GM12878 (cell line): ENCODE measurements around the gene ACKR1. TPM values are rescaled to one million over a fixed set of nuclear protein-coding genes. Genes with fewer than 3 reads are reported as not detected.
A peak's percentile ranks its signal among the peaks of the same experiment; 100 is the strongest.

Experiments
- ATAC-seq: fragments of 200-7000 bp; cut with Tn5 transposase; 3 replicates; pipeline ENCODE4 v1.9.1; 2020; ENCODE audit warnings: mild to moderate bottlenecking, moderate library complexity
- BruUV-seq: library from RNA; stranded (reverse); fragments of 400-500 nt; replicated peaks from 2 replicates; lab custom pipeline; 2021; lab: Mats Ljungman, UMichigan
- CTCF ChIA-PET: fragments of 300-600 bp; sonication (Branson Sonifier 250); formaldehyde crosslinking; extraction: SDS; loops from one replicate; lab custom pipeline; 2021; ENCODE audit warnings: inconsistent platforms; lab: Yijun Ruan, JAX
- POLR2A ChIA-PET: fragments of 350-600 bp; formaldehyde crosslinking; extraction: SDS; loops from one replicate; lab custom pipeline; 2021; ENCODE audit warnings: inconsistent platforms; lab: Charles Lee
- RAD21 ChIA-PET: fragments of 300-600 bp; sonication (Branson Sonifier 250); formaldehyde crosslinking; loops from one replicate; lab custom pipeline; 2023; ENCODE audit warnings: antibody characterized with exemption; ENCODE audit not compliant: unreplicated experiment; lab: Charles Lee
- SMC1A ChIA-PET: fragments of 300-600 bp; sonication (Branson Sonifier 250); formaldehyde crosslinking; loops from one replicate; lab custom pipeline; 2023; ENCODE audit not compliant: unreplicated experiment, uncharacterized antibody; lab: Charles Lee
- DNase-seq: peaks from one replicate; pipeline ENCODE4 v3.0.0-alpha.2; 2011; ENCODE audit warnings: low read depth, low spot score
- FAIRE-seq: peaks from 3 replicates; lab custom pipeline; 2011; peaks lifted over from hg19 to GRCh38; lab: Jason Lieb, UNC
- H2AFZ ChIP-seq: 2 replicates; pipeline ENCODE4 v1.6.0; 2011; ENCODE audit warnings: low read depth, low read length, control low read depth; ENCODE audit not compliant: control insufficient read depth
- H3K27ac ChIP-seq: 2 replicates; pipeline ENCODE4 v1.5.1; 2011; ENCODE audit warnings: control low read depth; ENCODE audit not compliant: control insufficient read depth, insufficient read depth
- H3K27me3 ChIP-seq, 2 experiments: replicated peaks in 1 of 2; 2 replicates each; pipeline versions ENCODE4 v1.6.0 to v1.6.1; 2011; ENCODE audit warnings: low read length in 1 of 2; ENCODE audit not compliant: control insufficient read depth in 2 of 2, insufficient read depth in 2 of 2
- H3K36me3 ChIP-seq, 2 experiments: 2 replicates each; pipeline ENCODE4 v1.5.1; 2011; ENCODE audit warnings: low read length in 1 of 2; ENCODE audit not compliant: control insufficient read depth in 2 of 2, insufficient read depth in 2 of 2
- H3K4me1 ChIP-seq: 2 replicates; pipeline ENCODE4 v1.6.1; 2011; ENCODE audit warnings: mild to moderate bottlenecking, low read length, moderate library complexity, mixed read lengths; ENCODE audit not compliant: control insufficient read depth, insufficient read depth
- H3K4me2 ChIP-seq: 2 replicates; pipeline ENCODE4 v1.6.0; 2011; ENCODE audit warnings: control low read depth; ENCODE audit not compliant: control insufficient read depth, insufficient read depth
- H3K4me3 ChIP-seq: fragments of 200-600 bp; sonication (generic); 2 replicates; pipeline ENCODE4 v1.5.1; 2016
- H3K79me2 ChIP-seq: 2 replicates; pipeline ENCODE4 v1.6.0; 2011; ENCODE audit warnings: low read length; ENCODE audit not compliant: control insufficient read depth, insufficient read depth
- H3K9ac ChIP-seq: 2 replicates; pipeline ENCODE4 v1.8.0; 2011; ENCODE audit warnings: low read length, control low read depth, mixed read lengths; ENCODE audit not compliant: control insufficient read depth, insufficient read depth
- H3K9me3 ChIP-seq: replicated peaks from 3 replicates; pipeline ENCODE4 v1.5.1; 2011; ENCODE audit warnings: mild to moderate bottlenecking, low read length; ENCODE audit not compliant: control insufficient read depth, insufficient read depth
- H4K20me1 ChIP-seq: 2 replicates; pipeline ENCODE4 v1.6.0; 2011; ENCODE audit not compliant: control insufficient read depth, insufficient read depth
- ATF3 ChIP-seq: IDR thresholded peaks from 2 replicates; pipeline ENCODE4 v1.6.1; 2011; ENCODE audit warnings: low read depth, mild to moderate bottlenecking, low read length, moderate library complexity, borderline replicate concordance; ENCODE audit errors: extremely low read depth
- EGR1 ChIP-seq, 2 experiments: IDR thresholded peaks; 1 replicate in 1 of 2; 2 replicates in 1 of 2; pipeline ENCODE4 v1.6.1; 2011 to 2012; ENCODE audit warnings: low read depth in 2 of 2, low read length in 2 of 2, borderline replicate concordance in 1 of 2, mild to moderate bottlenecking in 1 of 2, moderate library complexity in 1 of 2
- IRF4 ChIP-seq: IDR thresholded peaks from 2 replicates; pipeline ENCODE4 v1.6.1; 2011; ENCODE audit warnings: low read depth, low read length
- MEF2A ChIP-seq: IDR thresholded peaks from 2 replicates; pipeline ENCODE4 v1.6.1; 2011; ENCODE audit warnings: low read depth, mild to moderate bottlenecking, low read length, moderate library complexity; ENCODE audit not compliant: insufficient read depth
- MXI1 ChIP-seq: fragments of 150-350 bp; IDR thresholded peaks from 2 replicates; pipeline ENCODE4 v1.6.1; 2011; ENCODE audit warnings: low read depth, mild to moderate bottlenecking, inconsistent platforms, low read length, improper control_type of control experiment
- RAD21 ChIP-seq: IDR thresholded peaks from 2 replicates; pipeline ENCODE4 v1.6.1; 2011; ENCODE audit warnings: mild to moderate bottlenecking, low read depth, low read length, moderate library complexity; ENCODE audit not compliant: insufficient read depth
- RUNX3 ChIP-seq: IDR thresholded peaks from 2 replicates; pipeline ENCODE4 v1.6.1; 2012; ENCODE audit warnings: low read length, inconsistent platforms
- SMARCA5 ChIP-seq: fragments of 450-650 bp; IDR thresholded peaks from 2 replicates; pipeline ENCODE4 v1.6.1; 2017; ENCODE audit warnings: mild to moderate bottlenecking
- SMC3 ChIP-seq: IDR thresholded peaks from 2 replicates; pipeline ENCODE4 v1.6.1; 2011; ENCODE audit warnings: low read length, improper control_type of control experiment, borderline replicate concordance
- USF1 ChIP-seq: IDR thresholded peaks from 2 replicates; pipeline ENCODE4 v1.6.1; 2011; ENCODE audit warnings: borderline replicate concordance, low read depth, mild to moderate bottlenecking, moderate library complexity, mixed read lengths, low read length; ENCODE audit not compliant: insufficient read depth; ENCODE audit errors: extremely low read length
- YY1 ChIP-seq: IDR thresholded peaks from 2 replicates; pipeline ENCODE4 v1.6.1; 2011; ENCODE audit warnings: low read depth, mild to moderate bottlenecking, low read length
- ZNF24 ChIP-seq: fragments of 450-650 bp; IDR thresholded peaks from 2 replicates; pipeline ENCODE4 v1.6.1; 2017; ENCODE audit warnings: antibody characterized with exemption, mild to moderate bottlenecking
- ZNF592 ChIP-seq: fragments of 450-650 bp; IDR thresholded peaks from 2 replicates; pipeline ENCODE4 v1.6.1; 2017; ENCODE audit warnings: mild to moderate bottlenecking, moderate library complexity
- WGBS: methylation state at CpG from one replicate; pipeline ENCODE4 v1.1.6; 2016; ENCODE audit warnings: low lambda C conversion rate; ENCODE audit not compliant: insufficient replicate concordance, insufficient coverage; ENCODE audit errors: missing lambda C conversion rate; 5-methylcytosine and 5-hydroxymethylcytosine counted together
- in situ Hi-C: fragments of 300-500 bp; cut with MboI; formaldehyde crosslinking; loops from 9 replicates; pipeline ENCODE4 v1.14.3; 2018; ENCODE audit warnings: mixed read lengths
- intact Hi-C: fragments of 100-400 bp; cut with micrococcal nuclease; formaldehyde crosslinking; loops from one replicate; pipeline ENCODE4 v1.14.2; 2022; ENCODE audit not compliant: unreplicated experiment
- polyA plus RNA-seq, 11 experiments: library from polyadenylated mRNA; depleted of rRNA in 4 of 11; unstranded in 6 of 11; stranded (reverse) in 5 of 11; fragments of >200 nt; fragmentation: Nextera tagmentation in 4 of 11; fragmentation: Illumina TruSeq in 1 of 11; extraction: Ambion mirVana in 4 of 11; extraction: Trizol in 1 of 11; gene quantifications; 1 replicate in 1 of 11; 2 replicates in 10 of 11; pipeline versions ENCODE4 v1.2.1 to v1.2.3, GENCODE V29; 2011 to 2016; ENCODE audit warnings: inconsistent platforms in 2 of 11, missing spikeins in 2 of 11, low read depth in 1 of 11
- total RNA-seq, 4 experiments: library from RNA; depleted of rRNA in 3 of 4; stranded (reverse); fragments of >200 nt in 3 of 4; fragmentation: Illumina TruSeq in 1 of 4; extraction: Trizol in 1 of 4; gene quantifications; 2 replicates each; pipeline versions ENCODE4 v1.2.1 to v1.2.3, GENCODE V29; 2013 to 2021
- TF ChIP-seq, protein P1 (sequence below), 3 experiments: IDR thresholded peaks in 2 of 3; conservative IDR thresholded peaks in 1 of 3; 2 replicates each; pipeline ENCODE4 v1.5.1; 2011; ENCODE audit warnings: low read depth in 3 of 3, low read length in 3 of 3, mild to moderate bottlenecking in 3 of 3, control low read depth in 2 of 3, moderate library complexity in 2 of 3, inconsistent platforms in 1 of 3, mixed read lengths in 1 of 3; ENCODE audit not compliant: control insufficient read depth in 2 of 3, insufficient read depth in 1 of 3; ENCODE audit errors: extremely low read depth in 1 of 3

Gene ACKR1
- total and polyA plus RNA-seq, 10 of the 15 experiments (the other 5 are each of a cell fraction or from before 2014, with no cell fraction given): 0.06 to 1.8 (median 0.38) TPM; not detected in 1

DNA sequence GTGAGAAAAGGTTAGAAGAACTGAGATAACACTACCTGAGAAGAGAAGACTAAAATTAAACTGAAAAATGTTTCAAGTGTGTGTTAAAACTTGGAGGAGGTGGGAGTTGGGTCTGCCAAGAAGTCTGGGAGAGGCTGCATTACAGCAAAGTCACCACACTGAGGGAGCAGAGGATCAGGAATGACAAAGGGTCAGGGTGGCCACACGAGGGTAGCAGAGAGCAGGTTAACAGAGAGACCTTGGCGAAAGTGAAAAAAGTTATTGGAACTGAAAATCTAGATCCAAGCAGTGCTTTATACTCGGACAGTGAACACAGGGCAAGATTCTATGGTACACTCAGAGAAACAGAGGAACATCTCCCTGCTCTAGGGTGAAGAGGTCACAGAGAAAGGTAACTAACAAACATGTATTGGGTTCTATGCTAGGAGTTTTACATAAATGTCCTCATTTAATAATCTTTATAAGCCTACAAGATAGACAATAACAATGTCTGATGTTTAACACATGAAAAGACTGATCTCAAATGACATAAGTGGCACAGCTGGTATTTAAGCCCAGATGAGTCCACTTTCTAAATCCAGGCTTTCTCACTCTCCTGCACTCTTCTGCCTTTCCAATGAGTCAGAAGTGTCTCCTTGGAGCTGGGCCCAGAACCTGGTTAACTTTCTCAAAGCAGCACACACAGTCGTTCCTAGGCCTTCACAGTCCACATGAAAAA, 43.5 kb upstream of the ACKR1 start:
- H3K4me3 ChIP-seq: no peak overlapping the region
- peak; percentile 99 for FAIRE-seq
- ChIA-PET SMC1A (interaction anchor here (0.7 to 2.8 kb wide), 9 partner anchors 18 to 63 kb away, joined by 3 to 18 read pairs (median 5); no protein-coding TSS in a partner anchor), RAD21 (interaction anchor here (0.8 to 1.6 kb wide), 6 partner anchors 28 to 53 kb away, joined by 3 to 8 read pairs (median 4); no protein-coding TSS in a partner anchor), CTCF (interaction anchor here (1.3 to 7.7 kb wide), 7 partner anchors 28 to 847 kb away, joined by 3 to 116 read pairs (median 11); no protein-coding TSS in a partner anchor), POLR2A (no interaction called here)
- H3K9me3 ChIP-seq: no peaks in the 10 kb centered on the region
- no TSS peak for BruUV-seq
- no peak overlapping the region for H2AFZ ChIP-seq
- in situ Hi-C loops: loop anchor here (5.0 kb wide), 1 partner anchor 36 kb away; no protein-coding TSS in a partner anchor
- 1% methylated on average over 4 of the region's 4 CpGs for WGBS
- H4K20me1 ChIP-seq: no peaks in the 10 kb centered on the region
- H3K4me2 ChIP-seq: no peak overlapping the region
- H3K9ac ChIP-seq: no peak overlapping the region
- H3K36me3 ChIP-seq: no peaks in the 10 kb centered on the region
- intact Hi-C loops: loop anchor here (1.0 to 2.0 kb wide), 4 partner anchors 37 to 846 kb away; no protein-coding TSS in a partner anchor
- peaks cover 3% of the 10 kb centered on the region; the same call in 1 of the 2 replicates for H3K4me1 ChIP-seq
- H3K27me3 ChIP-seq: peaks cover 0 to 2% of the 10 kb centered on the region in 2 experiments; a peak in 1 of 4 replicates
- ATAC-seq: peak; percentile 99
- peak; percentile 51 for DNase-seq
- no peak overlapping the region for H3K27ac ChIP-seq
- H3K79me2 ChIP-seq: no peaks in the 10 kb centered on the region
- no peak; the same call in 1 of the 2 replicates for TF ChIP-seq RUNX3
- TF ChIP-seq IRF4: 0 out of 2 replicates have a peak, but pooled peaks have one; percentile 23
- no peak for TF ChIP-seq EGR1 (IDR thresholded peaks at IDR 0.05; ENCODE audit: borderline replicate concordance in 1 of 2, low read depth in 2 of 2, low read length in 2 of 2)
- TF ChIP-seq SMC3: peak; percentile 99
- peak; percentile 93 for TF ChIP-seq ZNF592
- no peak for TF ChIP-seq USF1
- TF ChIP-seq RAD21: peak; percentile 100
- TF ChIP-seq, protein P1, sequence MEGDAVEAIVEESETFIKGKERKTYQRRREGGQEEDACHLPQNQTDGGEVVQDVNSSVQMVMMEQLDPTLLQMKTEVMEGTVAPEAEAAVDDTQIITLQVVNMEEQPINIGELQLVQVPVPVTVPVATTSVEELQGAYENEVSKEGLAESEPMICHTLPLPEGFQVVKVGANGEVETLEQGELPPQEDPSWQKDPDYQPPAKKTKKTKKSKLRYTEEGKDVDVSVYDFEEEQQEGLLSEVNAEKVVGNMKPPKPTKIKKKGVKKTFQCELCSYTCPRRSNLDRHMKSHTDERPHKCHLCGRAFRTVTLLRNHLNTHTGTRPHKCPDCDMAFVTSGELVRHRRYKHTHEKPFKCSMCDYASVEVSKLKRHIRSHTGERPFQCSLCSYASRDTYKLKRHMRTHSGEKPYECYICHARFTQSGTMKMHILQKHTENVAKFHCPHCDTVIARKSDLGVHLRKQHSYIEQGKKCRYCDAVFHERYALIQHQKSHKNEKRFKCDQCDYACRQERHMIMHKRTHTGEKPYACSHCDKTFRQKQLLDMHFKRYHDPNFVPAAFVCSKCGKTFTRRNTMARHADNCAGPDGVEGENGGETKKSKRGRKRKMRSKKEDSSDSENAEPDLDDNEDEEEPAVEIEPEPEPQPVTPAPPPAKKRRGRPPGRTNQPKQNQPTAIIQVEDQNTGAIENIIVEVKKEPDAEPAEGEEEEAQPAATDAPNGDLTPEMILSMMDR (IDR thresholded peaks at IDR 0.05 in 2 of 3, conservative IDR thresholded peaks at IDR 0.05 in 1 of 3; ENCODE audit: control insufficient read depth in 2 of 3, extremely low read depth in 1 of 3, insufficient read depth in 1 of 3, low read depth in 3 of 3, low read length in 3 of 3): peak; percentile 94 to 100 (median 99); a peak in 5 of 6 replicates
- TF ChIP-seq MEF2A: 0 out of 2 replicates have a peak, but pooled peaks have one; percentile 24
- TF ChIP-seq MXI1: no peak
- TF ChIP-seq ATF3: peak; percentile 72; the same call in 1 of the 2 replicates
- TF ChIP-seq SMARCA5: peak; percentile 73; the same call in 1 of the 2 replicates
- TF ChIP-seq ZNF24: 0 out of 2 replicates have a peak, but pooled peaks have one; percentile 12
- TF ChIP-seq YY1: peak; percentile 79
